IMR-90 (cell line): ENCODE results near the gene SYCE3. TPM values are rescaled to one million over a fixed set of nuclear protein-coding genes. Genes with fewer than 3 reads are reported as not detected.

Experiments used
- ATAC-seq: fragments of 200-7000 bp; cut with Tn5 transposase; 2 replicates; pipeline ENCODE4 v1.9.1; 2020; ENCODE audit warnings: low read depth, mild to moderate bottlenecking, moderate library complexity
- BruUV-seq: library from RNA; stranded (reverse); fragments of 400-500 nt; replicated peaks from 2 replicates; lab custom pipeline; 2021; lab: Mats Ljungman, UMichigan
- CTCF ChIA-PET: fragments of 300-600 bp; formaldehyde crosslinking; extraction: SDS; loops from one replicate; lab custom pipeline; 2021; ENCODE audit warnings: antibody characterized with exemption; lab: Yijun Ruan, JAX
- POLR2A ChIA-PET: fragments of 300-600 bp; sonication (Branson Sonifier 250); formaldehyde crosslinking; loops from one replicate; lab custom pipeline; 2022; ENCODE audit warnings: antibody characterized with exemption; ENCODE audit not compliant: unreplicated experiment; lab: Charles Lee
- DNase-seq: peaks from one replicate; pipeline ENCODE4 v3.0.0; 2013
- H2AFZ ChIP-seq: replicated peaks from 2 replicates; pipeline ENCODE3; 2013; ENCODE audit warnings: low read length, mild to moderate bottlenecking; ENCODE audit not compliant: poor library complexity
- H2AK5ac ChIP-seq: 2 replicates; pipeline ENCODE4 v1.6.1; 2013; ENCODE audit warnings: low read depth, low read length, inconsistent platforms
- H2AK9ac ChIP-seq: replicated peaks from 2 replicates; pipeline ENCODE3; 2013; ENCODE audit warnings: mild to moderate bottlenecking, low read depth, low read length, moderate library complexity; ENCODE audit not compliant: poor library complexity
- H2BK120ac ChIP-seq: 2 replicates; pipeline ENCODE4 v1.6.1; 2013; ENCODE audit warnings: low read depth, low read length, inconsistent platforms
- H2BK15ac ChIP-seq: 3 replicates; pipeline ENCODE4 v1.6.1; 2013; ENCODE audit warnings: low read depth, low read length, inconsistent platforms
- H2BK20ac ChIP-seq: 2 replicates; pipeline ENCODE4 v1.6.1; 2013; ENCODE audit warnings: low read depth, mild to moderate bottlenecking, inconsistent platforms, low read length, moderate library complexity
- H2BK5ac ChIP-seq: 2 replicates; pipeline ENCODE4 v1.6.1; 2013; ENCODE audit warnings: mild to moderate bottlenecking, low read depth, low read length, inconsistent platforms; ENCODE audit not compliant: poor library complexity, severe bottlenecking
- H3K14ac ChIP-seq: replicated peaks from 2 replicates; pipeline ENCODE4 v1.6.1; 2013; ENCODE audit warnings: low read depth, low read length, inconsistent platforms
- H3K18ac ChIP-seq: 2 replicates; pipeline ENCODE4 v1.6.1; 2013; ENCODE audit warnings: low read depth, low read length, control low read depth
- H3K23ac ChIP-seq: 2 replicates; pipeline ENCODE4 v1.6.1; 2013; ENCODE audit warnings: low read depth, low read length, inconsistent platforms
- H3K27ac ChIP-seq: 2 replicates; pipeline ENCODE4 v1.5.1; 2013; ENCODE audit warnings: mild to moderate bottlenecking, control low read depth, low read length; ENCODE audit not compliant: insufficient read depth
- H3K27me3 ChIP-seq: 2 replicates; pipeline ENCODE4 v1.6.1; 2013; ENCODE audit warnings: low read length; ENCODE audit not compliant: control insufficient read depth, insufficient read depth
- H3K36me3 ChIP-seq: 2 replicates; pipeline ENCODE4 v1.6.1; 2013; ENCODE audit warnings: low read length, mixed read lengths; ENCODE audit not compliant: control insufficient read depth, insufficient read depth
- H3K4ac ChIP-seq: 2 replicates; pipeline ENCODE4 v1.6.1; 2013; ENCODE audit warnings: low read depth, low read length, inconsistent platforms
- H3K4me1 ChIP-seq: 2 replicates; pipeline ENCODE4 v1.6.1; 2013; ENCODE audit warnings: low read length, mixed read lengths; ENCODE audit not compliant: control insufficient read depth, insufficient read depth
- H3K4me2 ChIP-seq: 2 replicates; pipeline ENCODE4 v1.6.1; 2013; ENCODE audit warnings: low read depth, mild to moderate bottlenecking, control low read depth, low read length, moderate library complexity
- H3K4me3 ChIP-seq: 2 replicates; pipeline ENCODE4 v1.5.1; 2013; ENCODE audit warnings: low read depth, mild to moderate bottlenecking, control low read depth, low read length, moderate library complexity; ENCODE audit not compliant: insufficient read depth
- H3K56ac ChIP-seq: 2 replicates; pipeline ENCODE4 v1.6.1; 2013; ENCODE audit warnings: low read length, inconsistent platforms; ENCODE audit not compliant: insufficient read depth; ENCODE audit errors: extremely low read depth
- H3K79me1 ChIP-seq, 2 experiments: 2 replicates each; pipeline ENCODE4 v1.6.1; 2013; ENCODE audit warnings: low read length in 2 of 2, inconsistent platforms in 1 of 2, low read depth in 1 of 2
- H3K9ac ChIP-seq: 2 replicates; pipeline ENCODE4 v1.6.1; 2013; ENCODE audit warnings: low read depth, low read length, control low read depth
- H3K9me1 ChIP-seq: 2 replicates; pipeline ENCODE4 v1.6.1; 2013; ENCODE audit warnings: low read length, inconsistent platforms; ENCODE audit not compliant: insufficient read depth
- H3K9me3 ChIP-seq: 2 replicates; pipeline ENCODE4 v1.6.1; 2013; ENCODE audit warnings: low read length; ENCODE audit not compliant: control insufficient read depth, insufficient read depth
- H4K20me1 ChIP-seq: 2 replicates; pipeline ENCODE4 v1.6.1; 2013; ENCODE audit warnings: low read length, inconsistent platforms; ENCODE audit not compliant: insufficient read depth
- H4K5ac ChIP-seq: 2 replicates; pipeline ENCODE4 v1.6.1; 2013; ENCODE audit warnings: mild to moderate bottlenecking, low read depth, low read length, control low read depth
- H4K8ac ChIP-seq, 2 experiments: 2 replicates each; pipeline ENCODE4 v1.6.1; 2013; ENCODE audit warnings: low read depth in 2 of 2, low read length in 2 of 2, control low read depth in 1 of 2, inconsistent platforms in 1 of 2
- H4K91ac ChIP-seq: 2 replicates; pipeline ENCODE4 v1.6.1; 2013; ENCODE audit warnings: low read depth, low read length, inconsistent platforms; ENCODE audit not compliant: insufficient read depth
- BHLHE40 ChIP-seq: fragments of 150-350 bp; IDR thresholded peaks from 2 replicates; pipeline ENCODE4 v1.6.1; 2016; ENCODE audit warnings: mild to moderate bottlenecking, low read depth, low read length
- CEBPB ChIP-seq: IDR thresholded peaks from 2 replicates; pipeline ENCODE4 v1.6.1; 2012; ENCODE audit warnings: low read depth, low read length, improper control_type of control experiment
- CHD1 ChIP-seq: IDR thresholded peaks from 2 replicates; pipeline ENCODE4 v1.6.1; 2012; ENCODE audit warnings: low read depth, low read length, improper control_type of control experiment
- CTCF ChIP-seq: conservative IDR thresholded peaks from 2 replicates; pipeline ENCODE4 v1.5.1; 2012; ENCODE audit warnings: mild to moderate bottlenecking, low read depth, low read length, improper control_type of control experiment
- FOS ChIP-seq: fragments of 150-350 bp; IDR thresholded peaks from 2 replicates; pipeline ENCODE4 v1.6.1; 2016; ENCODE audit warnings: low read depth, low read length
- MAFK ChIP-seq: IDR thresholded peaks from 2 replicates; pipeline ENCODE4 v1.6.1; 2012; ENCODE audit warnings: low read depth, low read length, improper control_type of control experiment
- MAZ ChIP-seq: IDR thresholded peaks from 2 replicates; pipeline ENCODE4 v1.6.1; 2012; ENCODE audit warnings: low read depth, mild to moderate bottlenecking, low read length, improper control_type of control experiment, moderate library complexity, borderline replicate concordance
- MXI1 ChIP-seq: IDR thresholded peaks from 2 replicates; pipeline ENCODE4 v1.6.1; 2012; ENCODE audit warnings: low read depth, mild to moderate bottlenecking, low read length, moderate library complexity, borderline replicate concordance
- NFE2L2 ChIP-seq: fragments of 150-350 bp; IDR thresholded peaks from 2 replicates; pipeline ENCODE4 v1.6.1; 2016; ENCODE audit warnings: low read depth, mild to moderate bottlenecking, low read length
- POLR2A ChIP-seq: IDR thresholded peaks from 2 replicates; pipeline ENCODE4 v1.6.1; 2012; ENCODE audit warnings: mild to moderate bottlenecking, low read depth, low read length
- RAD21 ChIP-seq: IDR thresholded peaks from 2 replicates; pipeline ENCODE4 v1.6.1; 2012; ENCODE audit warnings: low read length, improper control_type of control experiment
- RCOR1 ChIP-seq: IDR thresholded peaks from 2 replicates; pipeline ENCODE4 v1.6.1; 2012; ENCODE audit warnings: mild to moderate bottlenecking, low read length, improper control_type of control experiment; ENCODE audit not compliant: insufficient replicate concordance
- RFX5 ChIP-seq: IDR thresholded peaks from 2 replicates; pipeline ENCODE4 v1.8.0; 2012; ENCODE audit warnings: low read depth, mild to moderate bottlenecking, low read length, moderate library complexity
- SMC3 ChIP-seq: fragments of 150-350 bp; IDR thresholded peaks from 2 replicates; pipeline ENCODE4 v1.6.1; 2016; ENCODE audit warnings: low read depth, mild to moderate bottlenecking, antibody characterized with exemption, low read length, moderate library complexity
- WGBS, 2 experiments: methylation state at CpG; one replicate each; pipeline versions ENCODE4 v1.1.5 to v1.1.7; 2013; ENCODE audit warnings: missing lambda C conversion rate in 2 of 2; ENCODE audit not compliant: insufficient read length in 1 of 2; ENCODE audit errors: extremely low coverage in 2 of 2; 5-methylcytosine and 5-hydroxymethylcytosine counted together
- dilution Hi-C: fragments of 300-500 bp; cut with HindIII; formaldehyde crosslinking; loops from one replicate; pipeline ENCODE4 v1.14.3; 2018; ENCODE audit warnings: low sequenced_read_pairs; ENCODE audit not compliant: unreplicated experiment
- in situ Hi-C: fragments of 300-500 bp; cut with MboI; formaldehyde crosslinking; loops from 3 replicates; pipeline ENCODE4 v1.14.3; 2019; ENCODE audit warnings: low sequenced_read_pairs, inconsistent platforms, mixed read lengths
- intact Hi-C: fragments of 100-400 bp; cut with micrococcal nuclease; formaldehyde crosslinking; loops from 2 replicates; pipeline ENCODE4 v1.10.0; 2022
- polyA plus RNA-seq, 3 experiments: library from polyadenylated mRNA; depleted of rRNA; stranded (reverse); fragments of >200 nt; gene quantifications; 2 replicates each; pipeline ENCODE4 v1.2.3, GENCODE V29; 2012; ENCODE audit warnings: low replicate concordance in 1 of 3
- total RNA-seq: library from RNA; depleted of rRNA; stranded (reverse); fragments of >200 nt; gene quantifications from 2 replicates; pipeline ENCODE4 v1.2.3, GENCODE V29; 2012
- TF ChIP-seq, protein P1 (sequence below): fragments of 150-350 bp; IDR thresholded peaks from 2 replicates; pipeline ENCODE4 v1.6.1; 2016; ENCODE audit warnings: low read depth, mild to moderate bottlenecking, low read length, moderate library complexity, borderline replicate concordance

The SYCE3 gene
- total and polyA plus RNA-seq, 2 of the 4 experiments (the other 2 are of a cell fraction): not detected

DNA sequence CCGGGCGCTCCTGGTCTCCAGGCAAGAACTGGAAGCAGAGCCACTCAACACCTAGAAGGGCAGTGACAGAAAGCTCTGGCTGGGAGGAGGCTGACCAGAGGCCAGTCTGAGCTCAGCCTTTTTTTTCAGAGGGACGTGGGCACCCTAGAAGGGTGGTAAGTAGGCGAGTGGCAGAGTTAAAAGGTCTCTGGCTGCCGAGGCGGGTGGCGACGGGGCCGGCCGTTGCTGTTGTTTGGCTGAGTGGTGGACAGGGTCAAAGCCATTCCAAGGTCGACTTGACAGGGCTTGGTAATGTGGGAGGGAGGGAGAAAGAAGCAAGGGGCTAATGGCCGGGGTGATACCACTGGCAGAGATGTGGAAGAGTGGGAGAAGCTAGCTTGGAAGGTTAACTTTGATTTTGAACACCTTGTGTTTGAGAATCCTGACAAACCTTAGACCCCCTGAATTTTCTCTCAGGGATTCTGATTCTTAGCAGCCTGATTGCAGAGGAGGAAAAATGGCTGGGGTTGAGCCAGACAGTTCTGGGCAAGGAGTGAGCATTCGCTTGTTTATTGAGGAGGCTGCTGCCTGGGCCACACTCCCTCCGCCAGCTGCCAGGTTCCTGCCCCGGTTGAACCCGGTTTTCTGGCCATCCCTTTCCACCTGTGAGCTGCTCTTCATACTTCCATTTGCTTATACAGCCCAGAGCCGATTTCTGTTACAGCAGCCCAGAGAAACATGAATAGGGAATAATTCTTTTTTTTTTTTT lies 868 bp upstream of the SYCE3 start:
- Histone ChIP-seq H2BK5ac (no peak overlapping the region), H2AK9ac (peak overlapping the region; percentile 85), H3K14ac (peak overlapping the region; percentile 22; the same call in 1 of the 2 replicates), H4K8ac (peak overlapping the region; percentile 65 to 74; a peak in 2 of 4 replicates), H3K23ac (no peak overlapping the region), H3K56ac (no peak overlapping the region), H2BK20ac (no peak overlapping the region), H4K20me1 (no peaks in the 10 kb centered on the region), H3K18ac (no peak overlapping the region), H2BK120ac (no peak overlapping the region), H4K91ac (no peak overlapping the region; the same call in 1 of the 2 replicates), H3K4me3 (peak overlapping the region; percentile 63), H3K9me1 (0 out of 2 replicates have a peak, but pooled peaks cover 4% of the 10 kb centered on the region), H2AFZ (peak overlapping the region; percentile 98), H3K79me1 (no peaks in the 10 kb centered on the region), H3K4me2 (peak overlapping the region; percentile 97), H4K5ac (peak overlapping the region; percentile 4; the same call in 1 of the 2 replicates), H3K36me3 (no peaks in the 10 kb centered on the region), H2AK5ac (no peak overlapping the region), H3K4me1 (no peaks in the 10 kb centered on the region), H3K9me3 (no peaks in the 10 kb centered on the region), H3K27ac (no peak overlapping the region), H2BK15ac (no peak overlapping the region), H3K9ac (peak overlapping the region; percentile 48), H3K4ac (no peak overlapping the region), H3K27me3 (peaks cover 22% of the 10 kb centered on the region)
- DNase-seq: no peak
- in situ Hi-C loops (no loop called here), intact Hi-C loops (no loop called here), dilution Hi-C loops (no loop called here)
- ChIA-PET CTCF (interaction anchor here (0.8 to 1.9 kb wide), 6 partner anchors 8 to 55 kb away, joined by 3 to 8 read pairs (median 4); partner anchors contain the start of genes LMF2, NCAPH2 and SCO2), POLR2A (interaction anchor here (0.5 kb wide), 1 partner anchor 96 kb away, joined by 3 read pairs; no protein-coding TSS in a partner anchor)
- BruUV-seq: no TSS peak
- ATAC-seq: no peak
- WGBS, 2 experiments: 8% methylated on average over 9 of the region's 17 CpGs; no CpG with 5 or more reads in 1 of the 2 experiments
- no peak for TF ChIP-seq MAZ
- TF ChIP-seq RAD21: no peak
- no peak for TF ChIP-seq CTCF
- TF ChIP-seq CEBPB: no peak
- TF ChIP-seq, protein P1, sequence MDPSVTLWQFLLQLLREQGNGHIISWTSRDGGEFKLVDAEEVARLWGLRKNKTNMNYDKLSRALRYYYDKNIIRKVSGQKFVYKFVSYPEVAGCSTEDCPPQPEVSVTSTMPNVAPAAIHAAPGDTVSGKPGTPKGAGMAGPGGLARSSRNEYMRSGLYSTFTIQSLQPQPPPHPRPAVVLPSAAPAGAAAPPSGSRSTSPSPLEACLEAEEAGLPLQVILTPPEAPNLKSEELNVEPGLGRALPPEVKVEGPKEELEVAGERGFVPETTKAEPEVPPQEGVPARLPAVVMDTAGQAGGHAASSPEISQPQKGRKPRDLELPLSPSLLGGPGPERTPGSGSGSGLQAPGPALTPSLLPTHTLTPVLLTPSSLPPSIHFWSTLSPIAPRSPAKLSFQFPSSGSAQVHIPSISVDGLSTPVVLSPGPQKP: no peak
- no peak for TF ChIP-seq SMC3
- no peak for TF ChIP-seq MXI1
- TF ChIP-seq RFX5: no peak
- no peak for TF ChIP-seq MAFK
- TF ChIP-seq CHD1: no peak
- no peak for TF ChIP-seq POLR2A
- no peak for TF ChIP-seq BHLHE40
- TF ChIP-seq RCOR1: no peak
- no peak for TF ChIP-seq NFE2L2
- no peak for TF ChIP-seq FOS
